Measurements from ENCODE around the gene LY6G6C.

LY6G6C gene

DNA sequence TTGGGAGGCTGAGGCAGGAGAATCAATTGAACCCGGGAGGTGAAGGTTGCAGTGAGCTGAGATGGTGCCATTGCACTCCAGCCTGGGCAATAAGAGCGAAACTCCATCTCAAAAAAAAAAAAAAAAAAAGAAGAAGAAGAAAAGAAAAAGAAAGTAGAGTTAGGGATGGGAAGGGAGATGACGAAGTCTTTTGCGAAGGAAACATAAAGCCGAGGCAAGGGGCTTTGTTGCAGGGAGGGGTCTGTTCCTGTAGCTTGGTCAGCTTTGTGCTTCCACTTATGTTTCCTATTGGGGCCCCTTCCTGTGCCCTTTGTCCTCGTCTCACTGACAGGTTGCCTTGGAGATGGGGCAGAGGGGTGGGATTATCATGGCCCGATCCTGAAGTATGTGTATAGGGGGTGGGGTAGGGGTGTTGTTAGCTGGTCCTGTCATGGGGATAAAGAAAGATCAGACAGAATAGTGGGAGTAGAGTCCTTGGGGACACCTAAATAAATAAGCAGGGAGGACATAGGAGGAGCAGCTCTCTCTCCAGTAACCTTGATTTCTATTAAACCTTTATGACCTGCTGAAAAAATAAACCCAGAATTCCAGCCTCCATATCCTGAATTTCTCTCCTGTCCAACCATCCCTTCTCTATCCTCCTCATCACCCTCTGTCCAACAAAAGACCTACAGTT, 15.9 kb upstream of the LY6G6C start:
- peak overlapping the region; percentile 63 for H3K27ac ChIP-seq (ENCODE audit: extremely low read depth, low read depth, low read length)
- CTCF ChIA-PET, result interaction anchor here (0.6 to 4.7 kb wide), 12 partner anchors 32 to 229 kb away, joined by 3 to 39 read pairs (median 4); partner anchors contain the start of genes GPANK1, LY6G5C, VARS1 and VWA7
- TF ChIP-seq SP3 (tag by site-specific recombination; IDR thresholded peaks at IDR 0.05) (0 out of 2 replicates have a peak, but pooled peaks have one; percentile 6), ZNF146 (tag by site-specific recombination; IDR thresholded peaks at IDR 0.05) (no peak), ZNF621 (tag by site-specific recombination; IDR thresholded peaks at IDR 0.05) (no peak), ZNF747 (tag by site-specific recombination; IDR thresholded peaks at IDR 0.05) (no peak), ZNF416 (tag by site-specific recombination; IDR thresholded peaks at IDR 0.05) (no peak), ZIC2 (tag by site-specific recombination; IDR thresholded peaks at IDR 0.05) (no peak), ZNF530 (tag by site-specific recombination; IDR thresholded peaks at IDR 0.05; ENCODE audit: low read depth) (no peak), ZNF37A (tag by site-specific recombination; IDR thresholded peaks at IDR 0.05) (no peak), ZNF514 (tag by site-specific recombination; IDR thresholded peaks at IDR 0.05) (no peak), ZNF473 (tag by site-specific recombination; IDR thresholded peaks at IDR 0.05) (no peak), ZNF529 (tag by site-specific recombination; IDR thresholded peaks at IDR 0.05; ENCODE audit: insufficient replicate concordance) (no peak), ZNF629 (tag by site-specific recombination; IDR thresholded peaks at IDR 0.05) (no peak), ZNF391 (tag by site-specific recombination; IDR thresholded peaks at IDR 0.05; ENCODE audit: borderline replicate concordance, low read depth) (0 out of 2 replicates have a peak, but pooled peaks have one; percentile 31), ZNF555 (tag by site-specific recombination; conservative IDR thresholded peaks at IDR 0.05) (no peak), ZBTB20 (tag by site-specific recombination; IDR thresholded peaks at IDR 0.05) (peak; percentile 21; the same call in 1 of the 2 replicates), WT1 (tag by site-specific recombination; IDR thresholded peaks at IDR 0.05) (peak; percentile 94), ZFHX2 (tag by site-specific recombination; conservative IDR thresholded peaks at IDR 0.05) (no peak), KLF1 (tag by site-specific recombination; IDR thresholded peaks at IDR 0.05) (peak; percentile 100), ZNF837 (tag by site-specific recombination; IDR thresholded peaks at IDR 0.05) (no peak), ZBTB17 (tag by site-specific recombination; IDR thresholded peaks at IDR 0.05) (no peak), OSR2 (tag by site-specific recombination; IDR thresholded peaks at IDR 0.05) (no peak), ZNF24 (tag by site-specific recombination; IDR thresholded peaks at IDR 0.05) (0 out of 2 replicates have a peak, but pooled peaks have one; percentile 11), KLF16 (tag by site-specific recombination; IDR thresholded peaks at IDR 0.05) (no peak; the same call in 1 of the 2 replicates), ZBTB7A (tag by site-specific recombination; IDR thresholded peaks at IDR 0.05; ENCODE audit: low read depth) (0 out of 2 replicates have a peak, but pooled peaks have one; percentile 39)
- TF ChIP-seq, protein P1, sequence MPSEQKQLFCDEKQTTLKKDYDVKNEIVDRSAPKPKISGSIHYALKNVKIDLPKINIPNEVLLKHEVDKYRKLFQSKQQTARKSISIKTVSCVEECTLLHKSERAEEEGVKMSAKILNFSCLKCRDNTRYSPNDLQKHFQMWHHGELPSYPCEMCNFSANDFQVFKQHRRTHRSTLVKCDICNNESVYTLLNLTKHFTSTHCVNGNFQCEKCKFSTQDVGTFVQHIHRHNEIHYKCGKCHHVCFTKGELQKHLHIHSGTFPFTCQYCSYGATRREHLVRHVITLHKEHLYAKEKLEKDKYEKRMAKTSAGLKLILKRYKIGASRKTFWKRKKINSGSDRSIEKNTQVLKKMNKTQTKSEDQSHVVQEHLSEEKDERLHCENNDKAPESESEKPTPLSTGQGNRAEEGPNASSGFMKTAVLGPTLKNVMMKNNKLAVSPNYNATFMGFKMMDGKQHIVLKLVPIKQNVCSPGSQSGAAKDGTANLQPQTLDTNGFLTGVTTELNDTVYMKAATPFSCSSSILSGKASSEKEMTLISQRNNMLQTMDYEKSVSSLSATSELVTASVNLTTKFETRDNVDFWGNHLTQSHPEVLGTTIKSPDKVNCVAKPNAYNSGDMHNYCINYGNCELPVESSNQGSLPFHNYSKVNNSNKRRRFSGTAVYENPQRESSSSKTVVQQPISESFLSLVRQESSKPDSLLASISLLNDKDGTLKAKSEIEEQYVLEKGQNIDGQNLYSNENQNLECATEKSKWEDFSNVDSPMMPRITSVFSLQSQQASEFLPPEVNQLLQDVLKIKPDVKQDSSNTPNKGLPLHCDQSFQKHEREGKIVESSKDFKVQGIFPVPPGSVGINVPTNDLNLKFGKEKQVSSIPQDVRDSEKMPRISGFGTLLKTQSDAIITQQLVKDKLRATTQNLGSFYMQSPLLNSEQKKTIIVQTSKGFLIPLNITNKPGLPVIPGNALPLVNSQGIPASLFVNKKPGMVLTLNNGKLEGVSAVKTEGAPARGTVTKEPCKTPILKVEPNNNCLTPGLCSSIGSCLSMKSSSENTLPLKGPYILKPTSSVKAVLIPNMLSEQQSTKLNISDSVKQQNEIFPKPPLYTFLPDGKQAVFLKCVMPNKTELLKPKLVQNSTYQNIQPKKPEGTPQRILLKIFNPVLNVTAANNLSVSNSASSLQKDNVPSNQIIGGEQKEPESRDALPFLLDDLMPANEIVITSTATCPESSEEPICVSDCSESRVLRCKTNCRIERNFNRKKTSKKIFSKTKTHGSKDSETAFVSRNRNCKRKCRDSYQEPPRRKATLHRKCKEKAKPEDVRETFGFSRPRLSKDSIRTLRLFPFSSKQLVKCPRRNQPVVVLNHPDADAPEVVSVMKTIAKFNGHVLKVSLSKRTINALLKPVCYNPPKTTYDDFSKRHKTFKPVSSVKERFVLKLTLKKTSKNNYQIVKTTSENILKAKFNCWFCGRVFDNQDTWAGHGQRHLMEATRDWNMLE (tag by site-specific recombination; conservative IDR thresholded peaks at IDR 0.05; ENCODE audit: low read depth), result no peak
- TF ChIP-seq, protein P2, sequence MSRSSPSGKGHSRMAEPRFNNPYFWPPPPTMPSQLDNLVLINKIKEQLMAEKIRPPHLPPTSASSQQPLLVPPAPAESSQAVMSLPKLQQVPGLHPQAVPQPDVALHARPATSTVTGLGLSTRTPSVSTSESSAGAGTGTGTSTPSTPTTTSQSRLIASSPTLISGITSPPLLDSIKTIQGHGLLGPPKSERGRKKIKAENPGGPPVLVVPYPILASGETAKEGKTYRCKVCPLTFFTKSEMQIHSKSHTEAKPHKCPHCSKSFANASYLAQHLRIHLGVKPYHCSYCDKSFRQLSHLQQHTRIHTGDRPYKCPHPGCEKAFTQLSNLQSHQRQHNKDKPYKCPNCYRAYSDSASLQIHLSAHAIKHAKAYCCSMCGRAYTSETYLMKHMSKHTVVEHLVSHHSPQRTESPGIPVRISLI (tag by site-specific recombination; IDR thresholded peaks at IDR 0.05), result 0 out of 2 replicates have a peak, but pooled peaks have one; percentile 43
- TF ChIP-seq, protein P3, sequence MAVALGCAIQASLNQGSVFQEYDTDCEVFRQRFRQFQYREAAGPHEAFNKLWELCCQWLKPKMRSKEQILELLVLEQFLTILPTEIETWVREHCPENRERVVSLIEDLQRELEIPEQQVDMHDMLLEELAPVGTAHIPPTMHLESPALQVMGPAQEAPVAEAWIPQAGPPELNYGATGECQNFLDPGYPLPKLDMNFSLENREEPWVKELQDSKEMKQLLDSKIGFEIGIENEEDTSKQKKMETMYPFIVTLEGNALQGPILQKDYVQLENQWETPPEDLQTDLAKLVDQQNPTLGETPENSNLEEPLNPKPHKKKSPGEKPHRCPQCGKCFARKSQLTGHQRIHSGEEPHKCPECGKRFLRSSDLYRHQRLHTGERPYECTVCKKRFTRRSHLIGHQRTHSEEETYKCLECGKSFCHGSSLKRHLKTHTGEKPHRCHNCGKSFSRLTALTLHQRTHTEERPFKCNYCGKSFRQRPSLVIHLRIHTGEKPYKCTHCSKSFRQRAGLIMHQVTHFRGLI (tag by site-specific recombination; IDR thresholded peaks at IDR 0.05), result no peak
- TF ChIP-seq, protein P4, sequence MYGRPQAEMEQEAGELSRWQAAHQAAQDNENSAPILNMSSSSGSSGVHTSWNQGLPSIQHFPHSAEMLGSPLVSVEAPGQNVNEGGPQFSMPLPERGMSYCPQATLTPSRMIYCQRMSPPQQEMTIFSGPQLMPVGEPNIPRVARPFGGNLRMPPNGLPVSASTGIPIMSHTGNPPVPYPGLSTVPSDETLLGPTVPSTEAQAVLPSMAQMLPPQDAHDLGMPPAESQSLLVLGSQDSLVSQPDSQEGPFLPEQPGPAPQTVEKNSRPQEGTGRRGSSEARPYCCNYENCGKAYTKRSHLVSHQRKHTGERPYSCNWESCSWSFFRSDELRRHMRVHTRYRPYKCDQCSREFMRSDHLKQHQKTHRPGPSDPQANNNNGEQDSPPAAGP (tag by site-specific recombination; IDR thresholded peaks at IDR 0.05), result 0 out of 2 replicates have a peak, but pooled peaks have one; percentile 53
- TF ChIP-seq, protein P5, sequence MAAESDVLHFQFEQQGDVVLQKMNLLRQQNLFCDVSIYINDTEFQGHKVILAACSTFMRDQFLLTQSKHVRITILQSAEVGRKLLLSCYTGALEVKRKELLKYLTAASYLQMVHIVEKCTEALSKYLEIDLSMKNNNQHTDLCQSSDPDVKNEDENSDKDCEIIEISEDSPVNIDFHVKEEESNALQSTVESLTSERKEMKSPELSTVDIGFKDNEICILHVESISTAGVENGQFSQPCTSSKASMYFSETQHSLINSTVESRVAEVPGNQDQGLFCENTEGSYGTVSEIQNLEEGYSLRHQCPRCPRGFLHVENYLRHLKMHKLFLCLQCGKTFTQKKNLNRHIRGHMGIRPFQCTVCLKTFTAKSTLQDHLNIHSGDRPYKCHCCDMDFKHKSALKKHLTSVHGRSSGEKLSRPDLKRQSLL (tag by site-specific recombination; IDR thresholded peaks at IDR 0.05), result no peak

More for the DNA sequence above, 15.9 kb upstream of the LY6G6C start:
- POLR2A ChIA-PET, result interaction anchor here (0.7 to 6.8 kb wide), 13 partner anchors 8 to 107 kb away, joined by 3 to 102 read pairs (median 8); partner anchors contain the start of genes ABHD16A, DDAH2, HSPA1A and HSPA1B
- Histone ChIP-seq H3K36me3 (ENCODE audit: control insufficient read depth in 2 of 2, insufficient read depth in 1 of 2, low read length in 2 of 2) (peaks cover 14 to 36% of the 10 kb centered on the region in 2 experiments; a peak in 2 of 3 replicates), H3K9me3 (ENCODE audit: control insufficient read depth, insufficient read depth, low read depth, low read length) (no peaks in the 10 kb centered on the region), H3K4me3 (ENCODE audit: low read depth, low read length) (no peak overlapping the region), H3K4me1 (ENCODE audit: control insufficient read depth, insufficient read depth, low read length) (peaks cover 35% of the 10 kb centered on the region)
